CD4-positive, alpha-beta T cell treated with Interleukin-17A for 1 hour (primary cell): ENCODE results near the gene ELMOD1.

Experiments
- DNase-seq: peaks from one replicate; pipeline ENCODE4 v3.0.0-alpha.2; 2020

The ELMOD1 gene

DNA sequence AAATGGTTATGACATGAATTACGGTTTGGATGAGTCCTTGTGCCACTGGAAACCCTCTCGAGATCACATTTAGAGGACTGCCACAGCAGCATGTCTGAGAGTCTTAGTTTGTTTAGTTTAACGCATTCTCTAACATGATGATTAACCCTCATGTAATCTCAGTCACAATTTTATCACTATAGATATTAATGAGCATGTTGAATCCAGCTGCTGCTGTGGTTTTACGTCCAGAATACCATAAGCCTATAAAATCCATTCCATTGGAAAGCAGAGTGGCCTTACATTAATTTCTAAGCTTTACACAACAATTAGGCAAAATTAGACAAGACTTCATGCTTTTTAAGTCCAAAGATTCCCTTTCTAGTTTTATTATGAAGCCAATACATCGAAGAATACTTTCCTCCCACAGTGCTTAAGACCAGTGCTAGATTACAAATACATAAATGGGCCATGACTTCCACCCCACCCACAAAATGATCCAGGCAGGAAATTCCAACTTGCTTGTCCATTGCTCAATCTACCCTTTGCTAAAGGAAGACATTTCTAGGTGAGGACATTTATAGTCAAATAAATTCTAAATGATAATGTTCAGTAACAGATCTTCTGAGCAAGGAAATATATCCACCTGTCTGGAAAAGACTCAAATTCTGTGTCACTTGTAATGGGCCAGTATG is 3.5 kb upstream of the ELMOD1 start:
- no peak for DNase-seq

DNA sequence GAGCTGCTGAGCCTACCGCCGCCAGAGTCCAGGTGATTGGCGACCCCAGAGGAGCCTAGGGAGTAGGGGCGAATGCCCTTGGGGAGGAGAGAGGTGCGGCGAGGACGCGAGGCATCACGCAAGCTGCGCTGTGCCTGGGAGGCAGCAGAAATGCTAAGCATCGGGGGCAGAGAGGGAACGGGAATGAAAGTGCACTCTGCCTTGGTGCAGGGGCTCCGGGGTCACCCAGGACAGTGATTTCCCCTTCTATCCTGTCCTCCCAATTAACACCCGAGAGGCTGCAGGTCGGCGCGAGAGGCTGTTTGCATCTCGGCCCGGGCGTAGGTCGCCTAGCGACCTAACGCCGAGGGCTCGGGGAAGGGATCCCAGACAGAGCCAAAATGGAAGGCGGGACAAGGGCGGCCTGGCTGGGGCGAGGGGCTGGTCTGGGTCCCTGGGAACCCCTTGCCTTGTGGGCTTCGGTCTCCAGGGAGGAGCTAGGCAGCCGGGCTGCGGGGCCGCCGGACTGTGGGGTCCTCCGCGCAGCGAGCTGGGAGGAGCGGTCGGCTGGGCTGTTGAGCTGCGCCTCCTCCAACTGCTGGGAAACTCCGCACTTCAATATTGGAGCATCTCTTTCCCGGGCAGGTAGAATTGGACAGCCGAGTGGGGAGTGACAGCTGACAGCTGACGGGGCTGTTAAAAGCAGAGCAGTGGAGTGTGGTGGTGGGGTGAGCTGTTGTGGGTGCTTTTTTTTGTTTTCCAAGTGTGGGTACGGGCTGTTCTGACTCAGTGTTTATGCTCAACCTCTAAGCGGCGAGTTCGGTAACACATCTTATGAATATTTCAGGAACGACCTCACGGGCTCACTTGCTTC is 657 bp downstream of the ELMOD1 start:
- no peak for DNase-seq

GRCh38 chr11:107592231-107592590 is 1.3 kb downstream of the ELMOD1 start:
- DNase-seq: no peak

- DNase-seq: no peak
Measured at GRCh38 chr11:107592813-107593212, 1.9 kb downstream of the ELMOD1 start.

- no peak for DNase-seq
Measured at GRCh38 chr11:107593951-107594350, 3.0 kb downstream of the ELMOD1 start.

DNA sequence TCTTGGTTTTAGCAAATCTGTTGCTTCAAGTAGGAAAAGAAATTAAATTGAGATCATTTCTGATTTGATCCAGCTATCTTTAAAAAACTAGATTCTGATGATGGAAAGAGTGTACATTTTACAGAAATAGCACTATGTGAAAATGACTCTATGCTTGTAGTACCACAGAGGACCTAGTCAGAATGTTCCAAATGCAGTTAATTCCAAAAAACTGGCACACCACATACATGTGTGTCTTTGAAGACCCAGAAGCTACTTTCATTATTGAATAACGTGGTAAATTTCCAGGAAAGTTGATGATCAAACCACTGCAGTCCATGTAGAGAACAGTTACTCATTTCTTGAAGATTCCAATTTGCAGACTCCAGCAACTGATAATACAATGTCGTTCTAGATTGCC is 3.8 kb downstream of the ELMOD1 start:
- no peak for DNase-seq

GRCh38 chr11:107598225-107599139 is 7.5 kb downstream of the ELMOD1 start:
- DNase-seq: no peak

GRCh38 chr11:107605061-107606006 is 14.4 kb downstream of the ELMOD1 start:
- no peak for DNase-seq

- DNase-seq: no peak
Measured at GRCh38 chr11:107606141-107606540, 15.2 kb downstream of the ELMOD1 start.

DNA sequence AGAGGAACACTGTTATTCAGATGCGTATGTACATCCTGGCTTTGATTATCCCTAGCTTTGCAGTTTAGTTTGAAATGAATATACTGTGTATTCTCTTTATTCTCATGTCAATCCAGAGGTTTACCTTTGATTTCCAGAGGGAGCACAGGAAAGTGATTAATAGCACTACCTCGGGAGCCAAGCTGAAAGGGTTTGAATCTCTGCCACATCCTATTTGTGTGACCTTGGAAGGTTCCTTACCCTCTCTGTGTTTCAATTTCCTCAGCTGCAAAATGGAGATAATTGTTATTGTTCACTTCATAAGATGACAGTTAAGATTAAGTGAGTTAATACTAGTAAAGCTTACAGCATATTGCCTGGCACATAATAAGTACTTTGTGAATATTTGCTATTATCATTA is 17.9 kb downstream of the ELMOD1 start:
- no peak for DNase-seq

GRCh38 chr11:107609400-107610218 is 18.7 kb downstream of the ELMOD1 start:
- DNase-seq: no peak

GRCh38 chr11:107612445-107612844 is 21.5 kb downstream of the ELMOD1 start:
- no peak for DNase-seq

DNA sequence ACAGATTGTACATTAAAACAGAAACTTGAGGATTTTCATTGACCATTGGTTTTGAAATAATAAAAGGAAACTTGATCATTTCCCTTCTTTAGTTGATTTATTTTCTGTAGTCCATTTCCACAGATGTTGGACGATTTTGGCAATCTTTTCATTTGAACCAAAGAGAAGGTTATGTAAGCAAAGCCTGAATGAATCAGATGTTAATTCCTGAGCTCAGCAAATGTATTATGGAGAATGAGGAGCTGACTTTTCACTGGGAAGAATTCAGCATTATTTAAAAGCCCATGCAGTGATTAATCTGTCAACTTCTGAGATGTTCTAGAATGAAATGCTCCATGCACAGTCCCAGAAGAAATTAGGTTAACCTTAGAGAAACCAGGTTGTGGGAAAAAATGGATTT is 29.0 kb downstream of the ELMOD1 start:
- DNase-seq: no peak

DNA sequence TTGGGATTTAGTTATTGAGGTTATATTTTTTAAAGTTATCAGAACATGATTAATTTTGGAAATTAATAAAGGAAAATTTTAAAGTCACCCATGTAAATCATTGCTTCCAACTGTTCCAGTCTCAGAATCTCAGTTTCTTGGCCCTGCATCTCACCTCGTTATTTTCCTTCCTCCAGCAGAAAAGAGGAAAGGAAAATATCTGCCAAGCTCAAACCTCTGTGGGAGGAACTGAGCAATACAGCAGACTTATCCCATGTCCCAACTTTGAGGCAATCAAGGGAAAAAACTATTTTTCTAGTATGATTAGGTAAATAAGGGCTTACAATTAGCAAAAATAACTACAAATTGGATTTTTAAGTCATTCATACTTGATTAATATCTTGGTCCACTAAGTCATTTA is 30.1 kb downstream of the ELMOD1 start:
- DNase-seq: no peak

DNA sequence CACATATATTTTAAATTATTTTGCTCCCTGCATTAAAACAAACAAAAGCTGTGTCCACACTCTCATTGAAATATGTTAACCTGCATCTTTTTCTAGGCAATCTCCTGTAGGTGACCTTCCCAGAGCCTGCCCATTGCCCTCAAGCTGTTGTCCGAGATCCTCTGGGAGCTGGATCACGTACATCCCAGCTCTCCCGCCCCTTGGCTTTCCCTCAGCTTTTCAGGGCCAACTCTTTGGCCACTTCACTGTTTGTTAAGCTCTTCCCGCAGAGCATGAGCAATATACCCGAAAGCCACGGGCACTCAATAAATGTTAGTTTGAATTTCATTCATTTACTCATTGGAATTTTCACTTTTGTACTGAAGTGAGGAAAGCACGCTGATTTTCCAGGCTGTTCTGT is 32.2 kb downstream of the ELMOD1 start:
- no peak for DNase-seq

- no peak for DNase-seq
Measured at GRCh38 chr11:107624983-107625684, 34.2 kb downstream of the ELMOD1 start.

DNA sequence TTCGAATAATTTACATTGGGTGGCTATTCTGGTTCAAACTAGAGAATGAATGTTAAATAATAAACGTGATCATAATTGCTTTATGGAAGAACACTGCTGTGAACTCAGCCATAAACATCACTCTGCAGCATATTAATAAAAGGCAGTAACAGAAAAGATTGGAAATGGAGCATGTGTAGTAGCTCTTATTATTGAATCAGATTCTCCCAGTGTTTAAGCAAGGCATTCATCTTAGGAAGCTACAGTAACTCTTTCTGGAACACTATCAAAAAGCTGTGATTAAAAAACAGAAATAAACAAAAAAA is 34.7 kb downstream of the ELMOD1 start:
- no peak for DNase-seq

DNA sequence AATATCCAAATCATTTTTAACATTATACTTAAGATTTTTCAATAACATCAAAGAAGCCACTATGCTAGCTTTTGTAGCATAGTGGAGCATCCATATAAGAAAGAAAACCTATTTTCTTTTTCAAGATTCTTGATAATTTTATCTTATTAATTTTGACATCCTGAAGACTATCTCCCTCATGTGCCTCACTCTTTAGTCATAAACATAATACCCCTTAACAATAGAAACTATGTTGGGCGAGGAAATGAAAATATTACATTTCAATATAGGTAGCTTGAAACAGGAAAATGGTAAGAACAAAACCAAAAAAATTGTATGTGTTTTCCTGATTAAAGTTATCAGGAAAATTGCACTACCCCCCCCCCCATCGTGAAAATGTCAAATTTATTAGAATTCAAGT is 40.1 kb downstream of the ELMOD1 start:
- no peak for DNase-seq

DNA sequence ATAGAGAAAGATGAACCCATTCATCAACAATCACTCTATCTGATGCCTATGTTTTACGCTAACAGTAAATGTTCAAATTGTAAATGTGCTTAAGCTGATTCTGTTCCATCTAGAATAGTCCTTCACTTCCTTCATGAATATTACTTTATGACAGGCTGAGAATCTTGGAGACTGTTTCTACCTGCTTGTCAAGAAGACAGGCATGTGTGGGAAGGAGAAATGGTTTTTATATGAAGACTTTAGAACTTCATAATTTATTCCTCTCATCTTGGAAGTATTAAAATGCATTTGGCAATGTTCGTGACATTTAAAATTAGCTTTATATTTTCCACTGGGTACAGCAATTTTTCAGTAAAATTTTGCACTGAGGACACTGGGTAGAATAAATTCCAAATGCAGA is 41.0 kb downstream of the ELMOD1 start:
- no peak for DNase-seq

DNA sequence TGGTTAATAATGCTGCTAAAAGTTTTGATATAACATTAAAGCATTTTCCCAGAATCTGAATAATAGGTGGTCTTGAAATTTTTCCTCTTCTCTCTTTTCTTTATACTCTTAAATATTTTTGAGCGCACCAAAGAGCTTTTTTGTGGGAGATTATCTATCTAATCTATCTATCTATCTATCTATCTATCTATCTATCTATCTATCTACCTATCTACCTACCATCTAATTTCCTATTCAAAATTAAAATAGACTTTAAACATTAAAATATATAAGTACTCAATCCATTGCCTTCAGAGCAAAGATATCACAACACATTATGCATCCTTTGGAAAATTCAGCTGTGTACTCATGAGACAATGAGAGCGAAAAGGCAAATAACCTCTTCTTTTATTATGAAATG is 55.8 kb downstream of the ELMOD1 start:
- DNase-seq: no peak

- DNase-seq: no peak
Measured at GRCh38 chr11:107648242-107648641, 57.3 kb downstream of the ELMOD1 start.
